C4-2B (cell line): Measurements from ENCODE around the gene CACNA1G.

Source experiments
- H3K27ac ChIP-seq: fragments of 450-650 bp; 2 replicates; pipeline ENCODE4 v1.5.1; 2017
- CTCF ChIP-seq: fragments of 450-650 bp; conservative IDR thresholded peaks from 2 replicates; pipeline ENCODE4 v1.5.1; 2017; ENCODE audit warnings: mild to moderate bottlenecking
- ZFX ChIP-seq: fragments of 450-650 bp; IDR thresholded peaks from 2 replicates; pipeline ENCODE4 v1.6.1; 2017

CACNA1G gene

DNA sequence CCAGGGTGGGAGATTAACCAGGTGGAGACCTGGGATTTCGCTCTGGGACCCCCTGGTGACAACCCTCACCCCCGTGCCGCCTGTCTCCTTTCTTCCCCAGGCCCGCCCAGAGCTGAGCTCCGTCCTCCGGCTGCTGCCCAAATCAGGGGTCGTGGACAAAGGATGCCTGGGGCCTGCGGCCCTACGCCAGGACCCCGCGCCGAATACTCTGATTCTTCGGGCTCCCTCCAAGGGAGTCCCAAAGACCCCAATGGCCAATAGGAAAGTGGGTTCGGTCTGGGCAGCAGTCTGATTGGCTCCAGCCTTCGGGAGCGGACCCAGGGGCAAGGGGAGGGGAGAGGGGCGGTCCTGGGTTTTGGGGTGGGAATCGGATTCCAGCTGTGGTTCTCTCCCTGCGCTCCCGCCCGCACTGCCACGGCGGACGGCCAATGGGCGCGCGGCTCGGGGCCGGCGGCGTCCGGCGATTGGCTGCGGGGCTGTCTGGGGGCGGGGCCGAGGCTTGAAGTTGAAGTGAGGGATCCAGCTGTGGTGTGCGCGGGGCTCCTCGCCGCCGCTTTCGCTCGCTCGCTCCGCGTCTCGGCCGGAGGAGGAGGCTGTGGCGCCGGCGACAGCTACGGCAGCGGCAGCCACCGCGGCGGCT is at the start of gene CACNA1G:
Gene CACNA1G, plus strand, starts transcription at position 531 of the 640 bp plus-strand sequence. CDS start 745 bp downstream, outside the sequence.
- H3K27ac ChIP-seq = no peak within 1 kb of the TSS

GRCh38 chr17:50511058-50511457 is 49.5 kb upstream of the CACNA1G start:
- no peak for TF ChIP-seq ZFX
- no peak for TF ChIP-seq CTCF
- no peak overlapping the region for H3K27ac ChIP-seq

More for the DNA sequence above, at the start of gene CACNA1G:
- no peak for TF ChIP-seq ZFX
- no peak for TF ChIP-seq CTCF

DNA sequence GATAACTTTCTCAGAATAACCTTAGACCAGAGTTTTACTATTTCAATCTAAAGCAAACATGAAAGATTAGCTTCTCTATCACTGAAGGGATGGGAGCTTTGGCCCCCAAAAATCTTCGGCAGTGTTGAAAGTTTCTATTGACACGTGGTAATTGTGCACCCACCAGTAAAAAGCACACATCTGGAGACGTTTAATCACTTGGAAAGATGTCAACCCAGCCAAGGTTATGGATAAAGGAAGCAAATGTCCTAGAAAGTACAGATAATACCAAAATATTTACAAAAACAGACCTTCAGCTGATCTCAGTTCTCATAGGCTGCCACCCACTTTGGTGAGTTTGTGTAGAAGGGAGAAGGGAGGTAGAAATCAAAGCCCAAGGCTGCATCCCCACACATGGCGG is 47.0 kb upstream of the CACNA1G start:
- H3K27ac ChIP-seq = no peak overlapping the region
- no peak for TF ChIP-seq ZFX
- no peak for TF ChIP-seq CTCF

DNA sequence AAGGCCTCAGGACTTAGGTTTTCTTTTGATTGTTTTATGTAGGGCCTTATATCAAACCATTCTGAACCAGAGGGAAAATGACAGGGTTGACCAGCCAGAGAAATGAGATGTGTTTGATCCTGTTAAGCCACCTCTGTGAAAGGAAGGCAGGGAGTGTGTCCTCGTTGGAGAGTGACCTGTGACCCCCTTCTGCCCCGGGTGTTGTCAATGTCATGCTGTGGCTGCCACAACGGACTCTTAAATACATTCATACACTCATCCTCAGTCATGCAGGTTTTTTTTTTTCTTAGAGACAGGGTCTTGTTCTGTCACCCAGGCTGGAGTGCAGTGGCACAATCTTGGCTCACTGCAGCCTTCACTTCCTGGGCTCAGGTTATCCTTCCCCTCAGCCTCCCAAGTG is 46.1 kb upstream of the CACNA1G start:
- no peak overlapping the region for H3K27ac ChIP-seq
- no peak for TF ChIP-seq ZFX
- TF ChIP-seq CTCF = no peak

GRCh38 chr17:50514936-50515702 is 45.4 kb upstream of the CACNA1G start:
- TF ChIP-seq CTCF = no peak
- TF ChIP-seq ZFX = no peak
- no peak overlapping the region for H3K27ac ChIP-seq

- TF ChIP-seq ZFX (no peak), CTCF (no peak)
- no peak overlapping the region for H3K27ac ChIP-seq
These were observed 43.5 kb upstream of the CACNA1G start for GRCh38 chr17:50517011-50517410.

DNA sequence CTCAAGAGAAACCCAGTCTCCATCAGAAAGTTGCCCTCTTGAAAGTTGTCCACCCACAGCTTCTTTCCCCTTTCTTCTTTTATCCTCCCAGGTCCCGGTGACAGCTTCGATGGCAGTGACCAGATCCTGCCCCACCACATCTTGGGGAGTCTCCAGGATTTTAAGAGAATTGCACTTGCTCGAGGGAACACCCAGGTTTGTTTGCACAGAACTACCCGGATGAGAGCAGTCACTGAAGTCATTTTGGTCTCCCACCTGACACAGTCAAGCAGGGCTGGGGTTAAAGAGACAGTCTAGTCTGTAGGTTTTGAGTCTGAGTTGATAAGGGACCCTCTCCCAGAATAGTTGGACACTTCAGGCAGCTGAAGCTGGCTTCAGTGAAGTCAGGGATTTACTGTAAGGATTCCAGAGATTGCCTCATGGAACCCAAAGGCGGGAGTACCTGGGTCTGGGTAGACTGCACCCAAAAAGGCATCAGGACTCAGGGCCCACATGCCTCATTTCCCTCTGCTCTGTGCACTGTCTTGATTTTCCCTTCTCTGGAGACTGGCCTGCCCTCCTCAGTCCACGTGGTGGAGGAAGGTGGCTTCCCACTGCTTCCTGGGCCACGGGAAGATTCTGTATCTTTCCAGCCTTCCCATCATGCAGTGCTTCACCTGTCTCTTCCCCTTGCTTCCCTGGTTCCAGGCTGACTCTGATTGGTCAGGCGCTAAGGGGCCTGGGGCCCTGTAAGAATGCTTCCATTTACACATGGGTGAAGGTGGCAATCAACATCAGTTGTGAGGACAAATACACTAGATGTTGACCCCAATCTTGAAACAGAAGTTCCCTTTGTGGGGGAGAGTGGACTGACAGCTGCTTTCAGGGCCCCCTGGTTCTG is 42.8 kb upstream of the CACNA1G start:
- TF ChIP-seq CTCF (no peak), ZFX (no peak)
- H3K27ac ChIP-seq = no peak overlapping the region
